Pancreas (tissue), 10 donors: ENCODE results near the gene BEST3. TPM values are rescaled to one million over a fixed set of nuclear protein-coding genes. Genes with fewer than 3 reads are reported as not detected.

ENCODE experiments used
- ATAC-seq, 4 donors: fragments of 200-7000 bp; cut with Tn5 transposase; one replicate each; pipeline versions ENCODE4 v1.8.0 to v1.9.1; 2020; ENCODE audit warnings: mild to moderate bottlenecking in 4 of 4, moderate library complexity in 4 of 4
- DNase-seq, 6 donors: peaks; one replicate each; pipeline ENCODE4 v3.0.0-alpha.2; 2020
- FAIRE-seq: peaks from 2 replicates; lab custom pipeline; 2012; peaks lifted over from hg19 to GRCh38; lab: Jason Lieb, UNC
- H3K27ac ChIP-seq, 4 donors: fragments of 200-600 bp; sonication (generic); 1 replicate in 3 of 4; 2 replicates in 1 of 4; pipeline versions ENCODE4 v1.5.0 to v1.8.0; 2020
- H3K27me3 ChIP-seq, 4 donors: fragments of 200-600 bp; one replicate each; pipeline ENCODE4 v1.8.0; 2021
- H3K36me3 ChIP-seq, 3 donors: fragments of 200-600 bp; sonication (generic) in 1 of 3; one replicate each; pipeline versions ENCODE4 v1.5.0 to v1.8.0; 2020 to 2021
- H3K4me1 ChIP-seq, 3 donors: fragments of 200-600 bp; one replicate each; pipeline ENCODE4 v1.8.0; 2021
- H3K4me3 ChIP-seq, 4 donors: fragments of 200-600 bp; sonication (generic) in 2 of 4; one replicate each; pipeline versions ENCODE4 v1.5.0 to v1.8.0; 2020 to 2021
- H3K9me3 ChIP-seq, 4 donors: fragments of 200-600 bp; one replicate each; pipeline ENCODE4 v1.8.0; 2021
- WGBS, 2 donors: extraction: QIAGEN DNeasy Blood & Tissue Kit; methylation state at CpG; one replicate each; pipeline ENCODE4 v1.1.7; 2013; 5-methylcytosine and 5-hydroxymethylcytosine counted together
- intact Hi-C, 3 donors: fragments of 100-400 bp; cut with DNase I; formaldehyde crosslinking; loops; one replicate each; pipeline versions ENCODE4 v1.11.1 to v1.14.2; 2022
- polyA plus RNA-seq, 2 donors: library from polyadenylated mRNA; stranded (reverse); fragments of 200-250 nt; gene quantifications; one replicate each; pipeline ENCODE4 v1.2.3, GENCODE V29; 2013
- total RNA-seq, 6 donors: library from RNA; stranded (reverse); fragmentation: NEBNext Ultra II Directional in 4 of 6; extraction: Animal tissue kit (Norgen Biotek cat#: 25700) in 4 of 6; gene quantifications; one replicate each; pipeline versions ENCODE4 v1.2.1 to v1.2.4, GENCODE V29; 2021 to 2023
- TF ChIP-seq, protein P1 (sequence below), 4 donors: fragments of 200-600 bp; sonication (generic) in 3 of 4; IDR thresholded peaks; one replicate each; pipeline versions ENCODE4 v1.5.0 to v1.8.0; 2021; ENCODE audit warnings: antibody characterized with exemption in 4 of 4
- donor health status: healthy with polysubstance abuse.
- donor health status: DM: no; HTN: no; CAD: no; lungs with moderate emphysema.
- donor health status: DM: no; HTN: no; CAD: no.
- donor health status: control.
- donor health status: control.
- donor health status: Bipolar disorder and iron deficiency.
- donor health status: DM: yes; HTN: yes; CAD: no.
- donor health status: DM: no; HTN: no; CAD: no.
- donor health status: DM: no; HTN: no; CAD: no.
- donor health status: DM: yes; HTN: yes; CAD: no.

The BEST3 gene
- total and polyA plus RNA-seq, 8 donors: 0.12 to 2.8 (median 1.2) TPM; not detected in 2

DNA sequence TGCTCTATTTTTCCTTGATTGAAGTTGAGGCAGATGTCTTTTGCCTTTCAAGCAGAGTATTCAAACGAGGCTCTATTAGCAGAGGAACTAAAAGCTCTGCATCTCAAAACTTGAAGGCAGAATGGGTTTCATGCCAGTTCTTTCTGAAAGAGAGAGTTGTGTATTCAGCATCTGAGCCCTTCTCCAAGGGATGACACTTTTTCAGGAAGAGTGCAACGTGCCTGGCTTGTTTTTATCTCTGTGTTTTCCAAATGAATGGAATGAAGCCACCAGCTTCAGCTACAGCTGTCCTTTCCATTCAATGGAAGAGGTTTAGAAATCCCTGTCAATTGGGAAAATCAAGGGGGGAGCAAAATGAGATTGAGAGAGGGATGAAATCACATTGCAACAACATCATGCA lies 14.6 kb downstream of the BEST3 start:
- DNase-seq (no peak), FAIRE-seq (no peak), ATAC-seq (no peak)
- intact Hi-C loops: no loop called here
- no peaks in the 10 kb centered on the region for H3K36me3 ChIP-seq
- H3K27me3 ChIP-seq: no peaks in the 10 kb centered on the region
- WGBS, 2 donors: 32 to 33% methylated on average over 2 of the region's 2 CpGs
- no peaks in the 10 kb centered on the region for H3K9me3 ChIP-seq
- H3K4me1 ChIP-seq: peaks cover 0 to 3% (median 0%) of the 10 kb centered on the region in 3 donors
- H3K4me3 ChIP-seq: no peak overlapping the region
- no peak overlapping the region for H3K27ac ChIP-seq
- TF ChIP-seq, protein P1, sequence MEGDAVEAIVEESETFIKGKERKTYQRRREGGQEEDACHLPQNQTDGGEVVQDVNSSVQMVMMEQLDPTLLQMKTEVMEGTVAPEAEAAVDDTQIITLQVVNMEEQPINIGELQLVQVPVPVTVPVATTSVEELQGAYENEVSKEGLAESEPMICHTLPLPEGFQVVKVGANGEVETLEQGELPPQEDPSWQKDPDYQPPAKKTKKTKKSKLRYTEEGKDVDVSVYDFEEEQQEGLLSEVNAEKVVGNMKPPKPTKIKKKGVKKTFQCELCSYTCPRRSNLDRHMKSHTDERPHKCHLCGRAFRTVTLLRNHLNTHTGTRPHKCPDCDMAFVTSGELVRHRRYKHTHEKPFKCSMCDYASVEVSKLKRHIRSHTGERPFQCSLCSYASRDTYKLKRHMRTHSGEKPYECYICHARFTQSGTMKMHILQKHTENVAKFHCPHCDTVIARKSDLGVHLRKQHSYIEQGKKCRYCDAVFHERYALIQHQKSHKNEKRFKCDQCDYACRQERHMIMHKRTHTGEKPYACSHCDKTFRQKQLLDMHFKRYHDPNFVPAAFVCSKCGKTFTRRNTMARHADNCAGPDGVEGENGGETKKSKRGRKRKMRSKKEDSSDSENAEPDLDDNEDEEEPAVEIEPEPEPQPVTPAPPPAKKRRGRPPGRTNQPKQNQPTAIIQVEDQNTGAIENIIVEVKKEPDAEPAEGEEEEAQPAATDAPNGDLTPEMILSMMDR (IDR thresholded peaks at IDR 0.05): no peak

DNA sequence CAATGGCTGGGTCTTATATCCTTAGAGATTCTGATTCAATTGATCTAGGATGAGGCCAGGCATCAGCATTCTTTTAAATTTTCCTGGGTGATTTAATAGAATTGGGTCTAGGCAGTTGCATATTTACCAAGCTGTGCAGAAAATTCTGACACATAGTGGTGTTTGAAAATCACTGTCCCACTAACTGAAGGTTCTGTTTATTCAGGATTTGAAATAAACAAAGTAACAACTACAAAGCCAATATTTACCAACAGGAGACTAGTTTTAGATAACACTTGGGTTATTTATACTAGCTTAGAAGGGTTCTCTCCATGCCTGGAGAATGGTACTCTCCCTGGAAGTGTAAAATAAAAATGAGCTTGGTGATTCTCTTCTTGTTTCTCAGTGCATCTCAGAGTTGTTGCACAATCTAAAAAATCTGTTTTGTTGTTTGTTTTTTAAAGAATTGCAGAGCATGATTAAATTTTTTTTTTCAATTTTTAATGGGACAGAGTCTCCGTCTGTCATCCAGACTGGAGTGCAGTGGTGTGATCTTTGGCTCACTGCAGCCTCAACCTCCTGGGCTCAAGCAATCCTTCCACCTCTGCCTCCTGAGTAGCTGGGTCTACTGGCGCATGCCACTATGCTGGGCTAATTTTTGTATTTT lies 16.9 kb downstream of the BEST3 start:
- ATAC-seq: no peak
- TF ChIP-seq, protein P1 (IDR thresholded peaks at IDR 0.05): no peak

DNA sequence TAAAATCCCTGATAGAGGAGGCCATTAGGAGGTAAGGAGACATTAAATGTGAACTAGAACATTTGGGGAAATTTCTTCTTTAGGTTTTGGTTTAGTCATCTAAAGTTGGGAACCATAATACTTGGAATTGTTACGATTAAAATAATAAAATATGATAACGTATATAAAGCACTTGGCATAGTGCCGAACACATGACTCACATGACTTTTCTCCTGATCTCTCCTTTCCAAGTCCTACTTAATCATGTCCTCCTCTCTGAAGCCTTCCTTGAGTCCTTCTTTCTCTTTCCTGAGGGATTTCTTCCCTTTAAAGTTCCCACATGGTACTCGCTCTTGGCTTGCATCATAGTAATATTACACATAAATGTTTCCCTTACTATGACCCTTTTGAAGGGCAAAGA lies 20.0 kb downstream of the BEST3 start:
- Histone ChIP-seq H3K9me3 (no peaks in the 10 kb centered on the region), H3K27ac (no peak overlapping the region), H3K4me3 (no peak overlapping the region), H3K36me3 (no peaks in the 10 kb centered on the region), H3K27me3 (no peaks in the 10 kb centered on the region), H3K4me1 (no peaks in the 10 kb centered on the region)
- no peak for ATAC-seq
- intact Hi-C loops: no loop called here
- DNase-seq: no peak
- 77 to 91% methylated on average over 4 of the region's 4 CpGs for WGBS, 2 donors
- FAIRE-seq: no peak
- TF ChIP-seq, protein P1 (IDR thresholded peaks at IDR 0.05): no peak

More for the DNA sequence above, 16.9 kb downstream of the BEST3 start:
- H3K4me1 ChIP-seq: no peaks in the 10 kb centered on the region
- no peaks in the 10 kb centered on the region for H3K27me3 ChIP-seq
- FAIRE-seq (no peak), DNase-seq (no peak)
- no peak overlapping the region for H3K27ac ChIP-seq
- intact Hi-C loops: no loop called here
- H3K4me3 ChIP-seq: no peak overlapping the region
- no peaks in the 10 kb centered on the region for H3K9me3 ChIP-seq
- 77 to 93% methylated on average over 2 of the region's 2 CpGs for WGBS, 2 donors
- H3K36me3 ChIP-seq: no peaks in the 10 kb centered on the region

DNA sequence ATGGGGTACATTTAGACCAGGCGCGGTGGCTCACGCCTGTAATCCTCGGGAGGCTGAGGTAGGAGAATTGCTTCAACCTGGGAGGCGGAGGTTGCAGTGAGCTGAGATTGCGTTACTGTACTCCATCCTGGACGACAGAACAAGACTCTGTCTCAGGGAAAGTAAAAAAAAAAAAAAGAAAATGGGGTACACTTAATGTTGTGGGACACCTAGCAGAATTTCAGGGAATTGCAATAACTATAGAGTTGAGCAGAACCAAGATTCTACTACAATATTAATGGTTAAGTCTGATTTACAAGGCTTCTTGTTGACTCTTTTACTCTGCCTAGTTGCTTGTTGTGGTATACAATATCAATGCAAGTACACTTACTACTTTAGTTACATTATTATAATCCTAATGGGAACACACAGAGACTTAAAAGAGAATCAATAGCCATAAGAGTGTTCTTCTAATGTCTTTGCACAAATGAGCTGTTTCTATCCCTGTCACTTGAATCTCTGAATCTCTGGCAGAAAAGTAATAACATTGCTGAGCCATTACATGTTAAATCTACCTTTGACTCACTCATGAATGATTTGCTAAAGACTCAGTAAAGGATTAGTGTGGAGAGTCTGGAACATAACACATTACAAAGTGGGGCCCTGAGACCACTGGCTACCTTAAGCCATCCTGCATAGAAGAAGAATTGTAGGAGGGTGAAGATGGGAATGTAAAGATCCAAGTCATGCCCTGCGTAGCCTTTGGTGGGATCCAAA lies 22.7 kb downstream of the BEST3 start:
- H3K4me1 ChIP-seq: no peaks in the 10 kb centered on the region
- intact Hi-C loops: no loop called here
- 90 to 97% methylated on average over 8 of the region's 8 CpGs for WGBS, 2 donors
- ATAC-seq (no peak), FAIRE-seq (no peak), DNase-seq (no peak)
- no peak overlapping the region for H3K4me3 ChIP-seq
- TF ChIP-seq, protein P1 (IDR thresholded peaks at IDR 0.05): no peak
- no peaks in the 10 kb centered on the region for H3K36me3 ChIP-seq
- H3K27me3 ChIP-seq: no peaks in the 10 kb centered on the region
- no peaks in the 10 kb centered on the region for H3K9me3 ChIP-seq
- no peak overlapping the region for H3K27ac ChIP-seq

DNA sequence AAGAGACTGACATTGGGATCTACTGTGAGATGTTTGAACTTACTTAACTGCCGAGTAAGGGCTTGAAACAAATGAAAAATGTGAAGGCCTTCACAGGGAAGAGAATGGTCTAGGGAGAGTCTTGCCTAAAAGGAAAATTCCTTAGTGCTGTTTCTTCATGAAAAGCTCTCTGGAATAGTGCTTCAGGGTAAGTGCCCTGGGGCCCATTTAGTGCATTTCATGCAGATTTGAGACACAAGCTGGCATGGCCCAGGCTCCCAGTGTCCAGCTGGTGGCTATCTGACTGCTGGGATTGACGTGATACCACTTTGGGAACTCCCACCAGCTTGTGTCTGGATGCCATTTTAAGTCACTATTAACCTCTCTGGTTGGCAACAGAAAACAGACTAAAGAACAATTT lies 26.9 kb downstream of the BEST3 start:
- H3K9me3 ChIP-seq: no peaks in the 10 kb centered on the region
- no peak overlapping the region for H3K27ac ChIP-seq
- no peak for DNase-seq
- intact Hi-C loops: no loop called here
- WGBS, 2 donors: 66 to 75% methylated on average over 2 of the region's 2 CpGs
- no peaks in the 10 kb centered on the region for H3K4me1 ChIP-seq
- no peak overlapping the region for H3K4me3 ChIP-seq
- ATAC-seq: no peak
- no peaks in the 10 kb centered on the region for H3K27me3 ChIP-seq
- no peaks in the 10 kb centered on the region for H3K36me3 ChIP-seq
- no peak for FAIRE-seq
- TF ChIP-seq, protein P1 (IDR thresholded peaks at IDR 0.05): no peak
